Uterus (tissue), 2 donors: Measurements from ENCODE around the gene NPHP4.

Experiments
- CTCF ChIP-seq, 4 experiments: fragments of 200-600 bp in 2 of 4; fragments of 450-650 bp in 2 of 4; sonication (generic) in 2 of 4; IDR thresholded peaks; one replicate each; pipeline ENCODE4 v1.5.1; 2016 to 2019; ENCODE audit warnings: antibody characterized with exemption in 4 of 4, mild to moderate bottlenecking in 2 of 4, moderate library complexity in 1 of 4
- POLR2A ChIP-seq, 2 donors: fragments of 450-650 bp; IDR thresholded peaks; one replicate each; pipeline ENCODE4 v1.6.1; 2016; ENCODE audit warnings: antibody characterized with exemption in 2 of 2, mild to moderate bottlenecking in 1 of 2, moderate library complexity in 1 of 2

DNA sequence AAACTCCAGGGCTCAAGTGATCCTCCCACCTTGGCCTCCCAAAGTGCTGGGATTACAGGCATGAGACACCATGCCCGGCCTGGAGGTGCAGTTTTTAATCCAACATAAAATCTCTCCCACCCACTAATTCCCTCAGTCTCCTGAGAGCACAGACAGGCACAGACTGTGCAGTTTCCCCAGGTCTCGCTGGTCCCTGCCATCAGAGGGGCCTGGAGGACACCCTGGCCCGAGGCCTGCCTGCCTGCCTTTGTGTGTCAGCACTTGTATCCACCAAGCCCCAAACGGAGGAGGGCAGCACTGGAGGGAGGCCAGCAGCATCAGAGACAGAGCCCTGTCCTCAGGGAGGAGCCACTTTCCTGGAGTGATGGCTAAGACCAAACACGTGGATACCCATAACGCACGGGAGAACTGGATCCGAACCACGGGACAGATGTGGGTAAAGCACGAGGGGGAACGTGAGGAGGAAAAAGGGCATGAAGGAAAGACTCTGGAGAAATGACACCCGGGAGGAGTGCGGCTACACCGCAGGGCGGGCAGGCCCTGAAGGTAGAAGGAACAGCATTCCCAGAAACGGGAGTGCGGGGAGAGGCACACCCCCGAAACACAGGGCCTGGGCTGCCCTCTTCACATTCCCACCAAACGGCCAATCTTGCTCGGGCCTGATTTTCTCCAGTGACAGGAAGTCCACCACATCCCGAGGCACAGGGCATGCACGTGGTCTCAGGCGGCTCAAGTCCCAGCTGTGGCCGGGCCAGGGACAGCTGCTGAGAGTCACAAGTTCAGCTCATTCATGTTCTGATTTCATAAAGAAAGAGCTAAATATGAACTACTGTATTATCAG, 29.7 kb downstream of the NPHP4 start:
- TF ChIP-seq CTCF (IDR thresholded peaks at IDR 0.05) (no peak), POLR2A (IDR thresholded peaks at IDR 0.05) (no peak)
